ENCODE data around the gene HSPA13.

DNA sequence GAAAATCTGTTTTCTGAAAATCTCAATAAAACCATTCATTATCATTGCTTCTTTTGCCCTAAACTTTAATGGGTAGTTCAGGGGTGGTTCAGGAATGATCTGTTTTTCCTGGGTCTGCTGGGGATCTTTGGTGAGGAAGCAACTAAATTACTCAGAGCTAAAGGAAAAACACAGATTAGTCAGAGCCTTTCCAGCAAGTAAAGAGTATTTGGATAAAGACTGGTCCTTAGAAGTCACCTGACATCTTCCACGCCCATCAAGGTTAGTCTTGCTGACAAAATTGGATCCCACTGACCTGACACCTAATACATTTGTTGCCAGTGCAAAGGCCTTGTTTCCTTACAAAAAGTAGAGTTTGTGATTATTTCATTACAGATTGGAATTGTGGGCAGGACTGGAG is 24.2 kb downstream of the HSPA13 start:
- TF ChIP-seq POLR2AphosphoS2 (conservative IDR thresholded peaks at IDR 0.05; ENCODE audit: low read length) (no peak), POLR2A (IDR thresholded peaks at IDR 0.05; ENCODE audit: low read length) (no peak), HOXA7 (CRISPR knock-in tag; IDR thresholded peaks at IDR 0.05) (no peak), RAD21 (conservative IDR thresholded peaks at IDR 0.05 in 1 of 2, IDR thresholded peaks at IDR 0.05 in 1 of 2) (no peak), RARB (CRISPR knock-in tag; IDR thresholded peaks at IDR 0.05) (no peak), BHLHE40 (IDR thresholded peaks at IDR 0.05; ENCODE audit: low read depth, low read length) (no peak), PHF8 (IDR thresholded peaks at IDR 0.05; ENCODE audit: borderline replicate concordance, low read depth) (no peak)
- TF ChIP-seq, protein P1, sequence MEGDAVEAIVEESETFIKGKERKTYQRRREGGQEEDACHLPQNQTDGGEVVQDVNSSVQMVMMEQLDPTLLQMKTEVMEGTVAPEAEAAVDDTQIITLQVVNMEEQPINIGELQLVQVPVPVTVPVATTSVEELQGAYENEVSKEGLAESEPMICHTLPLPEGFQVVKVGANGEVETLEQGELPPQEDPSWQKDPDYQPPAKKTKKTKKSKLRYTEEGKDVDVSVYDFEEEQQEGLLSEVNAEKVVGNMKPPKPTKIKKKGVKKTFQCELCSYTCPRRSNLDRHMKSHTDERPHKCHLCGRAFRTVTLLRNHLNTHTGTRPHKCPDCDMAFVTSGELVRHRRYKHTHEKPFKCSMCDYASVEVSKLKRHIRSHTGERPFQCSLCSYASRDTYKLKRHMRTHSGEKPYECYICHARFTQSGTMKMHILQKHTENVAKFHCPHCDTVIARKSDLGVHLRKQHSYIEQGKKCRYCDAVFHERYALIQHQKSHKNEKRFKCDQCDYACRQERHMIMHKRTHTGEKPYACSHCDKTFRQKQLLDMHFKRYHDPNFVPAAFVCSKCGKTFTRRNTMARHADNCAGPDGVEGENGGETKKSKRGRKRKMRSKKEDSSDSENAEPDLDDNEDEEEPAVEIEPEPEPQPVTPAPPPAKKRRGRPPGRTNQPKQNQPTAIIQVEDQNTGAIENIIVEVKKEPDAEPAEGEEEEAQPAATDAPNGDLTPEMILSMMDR (IDR thresholded peaks at IDR 0.05) = no peak
- TF ChIP-seq, protein P2, sequence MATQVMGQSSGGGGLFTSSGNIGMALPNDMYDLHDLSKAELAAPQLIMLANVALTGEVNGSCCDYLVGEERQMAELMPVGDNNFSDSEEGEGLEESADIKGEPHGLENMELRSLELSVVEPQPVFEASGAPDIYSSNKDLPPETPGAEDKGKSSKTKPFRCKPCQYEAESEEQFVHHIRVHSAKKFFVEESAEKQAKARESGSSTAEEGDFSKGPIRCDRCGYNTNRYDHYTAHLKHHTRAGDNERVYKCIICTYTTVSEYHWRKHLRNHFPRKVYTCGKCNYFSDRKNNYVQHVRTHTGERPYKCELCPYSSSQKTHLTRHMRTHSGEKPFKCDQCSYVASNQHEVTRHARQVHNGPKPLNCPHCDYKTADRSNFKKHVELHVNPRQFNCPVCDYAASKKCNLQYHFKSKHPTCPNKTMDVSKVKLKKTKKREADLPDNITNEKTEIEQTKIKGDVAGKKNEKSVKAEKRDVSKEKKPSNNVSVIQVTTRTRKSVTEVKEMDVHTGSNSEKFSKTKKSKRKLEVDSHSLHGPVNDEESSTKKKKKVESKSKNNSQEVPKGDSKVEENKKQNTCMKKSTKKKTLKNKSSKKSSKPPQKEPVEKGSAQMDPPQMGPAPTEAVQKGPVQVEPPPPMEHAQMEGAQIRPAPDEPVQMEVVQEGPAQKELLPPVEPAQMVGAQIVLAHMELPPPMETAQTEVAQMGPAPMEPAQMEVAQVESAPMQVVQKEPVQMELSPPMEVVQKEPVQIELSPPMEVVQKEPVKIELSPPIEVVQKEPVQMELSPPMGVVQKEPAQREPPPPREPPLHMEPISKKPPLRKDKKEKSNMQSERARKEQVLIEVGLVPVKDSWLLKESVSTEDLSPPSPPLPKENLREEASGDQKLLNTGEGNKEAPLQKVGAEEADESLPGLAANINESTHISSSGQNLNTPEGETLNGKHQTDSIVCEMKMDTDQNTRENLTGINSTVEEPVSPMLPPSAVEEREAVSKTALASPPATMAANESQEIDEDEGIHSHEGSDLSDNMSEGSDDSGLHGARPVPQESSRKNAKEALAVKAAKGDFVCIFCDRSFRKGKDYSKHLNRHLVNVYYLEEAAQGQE (IDR thresholded peaks at IDR 0.05) = no peak
